MCF 10A (cell line): Measurements from ENCODE around the gene CISD1. TPM values are rescaled to one million over a fixed set of nuclear protein-coding genes. Genes with fewer than 3 reads are reported as not detected.

Source experiments
- BruUV-seq: library from RNA; stranded (reverse); fragments of 400-500 nt; replicated peaks from 2 replicates; lab custom pipeline; 2021; lab: Mats Ljungman, UMichigan
- CTCF ChIA-PET: fragments of 300-600 bp; sonication (Branson Sonifier 250); formaldehyde crosslinking; extraction: SDS; loops from one replicate; lab custom pipeline; 2021; ENCODE audit warnings: antibody characterized with exemption, inconsistent platforms; lab: Yijun Ruan, JAX
- POLR2A ChIA-PET: fragments of 300-600, 350-650 bp; sonication (Branson Sonifier 250); formaldehyde crosslinking; extraction: SDS; loops from one replicate; lab custom pipeline; 2020; ENCODE audit warnings: antibody characterized with exemption, inconsistent platforms; lab: Yijun Ruan, JAX
- DNase-seq: peaks from one replicate; pipeline ENCODE4 v3.0.0-alpha.2; 2018; ENCODE audit not compliant: unreplicated experiment
- H3K27ac Mint-ChIP-seq: one replicate; pipeline ENCODE4 v1.8.0; 2022; ENCODE audit warnings: mild to moderate bottlenecking, low read depth, mixed read lengths; ENCODE audit not compliant: unreplicated experiment
- H3K27me3 Mint-ChIP-seq: one replicate; pipeline ENCODE4 v1.8.0; 2022; ENCODE audit warnings: mixed read lengths; ENCODE audit not compliant: insufficient read depth, unreplicated experiment
- H3K36me3 Mint-ChIP-seq: one replicate; pipeline ENCODE4 v1.8.0; 2022; ENCODE audit warnings: mild to moderate bottlenecking, moderate library complexity, mixed read lengths; ENCODE audit not compliant: insufficient read depth, unreplicated experiment
- H3K4me1 Mint-ChIP-seq: one replicate; pipeline ENCODE4 v1.8.0; 2022; ENCODE audit warnings: mixed read lengths; ENCODE audit not compliant: insufficient read depth, unreplicated experiment
- H3K4me3 Mint-ChIP-seq: one replicate; pipeline ENCODE4 v1.8.0; 2022; ENCODE audit warnings: mild to moderate bottlenecking, moderate library complexity, mixed read lengths; ENCODE audit not compliant: unreplicated experiment
- H3K9me3 Mint-ChIP-seq: one replicate; pipeline ENCODE4 v1.8.0; 2022; ENCODE audit warnings: mixed read lengths; ENCODE audit not compliant: unreplicated experiment
- CTCF ChIP-seq: fragments of 200-600 bp; IDR thresholded peaks from one replicate; pipeline ENCODE4 v1.8.0; 2022; ENCODE audit warnings: antibody characterized with exemption, mild to moderate bottlenecking; ENCODE audit not compliant: unreplicated experiment
- intact Hi-C: fragments of 100-400 bp; cut with micrococcal nuclease; formaldehyde crosslinking; loops from 2 replicates; pipeline ENCODE4 v1.14.1; 2022
- total RNA-seq: library from RNA; stranded (reverse); gene quantifications from 2 replicates; pipeline ENCODE4 v1.2.3, GENCODE V29; 2022

Gene CISD1
- total RNA-seq, 1 experiment from 2014 or later, result 58.0 TPM

- POLR2A ChIA-PET, result no interaction called here
- CTCF ChIA-PET, result interaction anchor here (0.5 to 2.4 kb wide), 4 partner anchors 8 to 129 kb away, joined by 3 to 18 read pairs (median 4); no protein-coding TSS in a partner anchor
- H3K4me3 Mint-ChIP-seq, result no peak overlapping the region
- BruUV-seq, result no TSS peak
- intact Hi-C loops, result no loop called here
- no peak overlapping the region for H3K27ac Mint-ChIP-seq
- no peaks in the 10 kb centered on the region for H3K9me3 Mint-ChIP-seq
- H3K27me3 Mint-ChIP-seq, result peaks cover 65% of the 10 kb centered on the region
- H3K4me1 Mint-ChIP-seq, result no peaks in the 10 kb centered on the region
- DNase-seq, result no peak
- no peak for TF ChIP-seq CTCF
- H3K36me3 Mint-ChIP-seq, result no peaks in the 10 kb centered on the region
Measured at GRCh38 chr10:58307676-58308075, 38.7 kb downstream of the CISD1 start.

- no peaks in the 10 kb centered on the region for H3K9me3 Mint-ChIP-seq
- H3K27ac Mint-ChIP-seq, result no peak overlapping the region
- H3K4me3 Mint-ChIP-seq, result no peak overlapping the region
- H3K27me3 Mint-ChIP-seq, result peaks cover 40% of the 10 kb centered on the region
- ChIA-PET CTCF (interaction anchor here (0.8 to 3.0 kb wide), 3 partner anchors 12 to 133 kb away, joined by 3 to 19 read pairs (median 4); no protein-coding TSS in a partner anchor), POLR2A (no interaction called here)
- DNase-seq, result no peak
- no TSS peak for BruUV-seq
- no peaks in the 10 kb centered on the region for H3K36me3 Mint-ChIP-seq
- H3K4me1 Mint-ChIP-seq, result no peaks in the 10 kb centered on the region
- intact Hi-C loops, result no loop called here
- no peak for TF ChIP-seq CTCF
Measured at GRCh38 chr10:58311026-58311425, 42.1 kb downstream of the CISD1 start.

- DNase-seq, result no peak
- intact Hi-C loops, result no loop called here
- no peaks in the 10 kb centered on the region for H3K9me3 Mint-ChIP-seq
- POLR2A ChIA-PET, result no interaction called here
- no peak overlapping the region for H3K27ac Mint-ChIP-seq
- no peaks in the 10 kb centered on the region for H3K36me3 Mint-ChIP-seq
- BruUV-seq, result no TSS peak
- CTCF ChIA-PET, result no interaction called here
- TF ChIP-seq CTCF, result no peak
- H3K4me1 Mint-ChIP-seq, result no peaks in the 10 kb centered on the region
- no peak overlapping the region for H3K4me3 Mint-ChIP-seq
- H3K27me3 Mint-ChIP-seq, result no peaks in the 10 kb centered on the region
Measured at GRCh38 chr10:58316874-58317273, 47.9 kb downstream of the CISD1 start.

- H3K27ac Mint-ChIP-seq, result no peak overlapping the region
- H3K4me1 Mint-ChIP-seq, result peaks cover 6% of the 10 kb centered on the region
- no TSS peak for BruUV-seq
- no peak for TF ChIP-seq CTCF
- DNase-seq, result no peak
- H3K27me3 Mint-ChIP-seq, result no peaks in the 10 kb centered on the region
- no peak overlapping the region for H3K4me3 Mint-ChIP-seq
- intact Hi-C loops, result no loop called here
- no peaks in the 10 kb centered on the region for H3K36me3 Mint-ChIP-seq
- ChIA-PET CTCF (interaction anchor here (0.5 to 1.0 kb wide), 3 partner anchors 14 to 18 kb away, joined by 3 to 4 read pairs (median 4); partner anchors contain the start of gene UBE2D1), POLR2A (no interaction called here)
- no peaks in the 10 kb centered on the region for H3K9me3 Mint-ChIP-seq
Measured at GRCh38 chr10:58318346-58318745, 49.4 kb downstream of the CISD1 start.
